ENCODE data around the gene GCN1.

- TF ChIP-seq POLR2A (IDR thresholded peaks at IDR 0.05), result no peak
- peak in 1 of 11 experiments; percentile 28 for TF ChIP-seq CTCF (IDR thresholded peaks at IDR 0.05 in 8 of 11, conservative IDR thresholded peaks at IDR 0.05 in 3 of 11)
Measured at GRCh38 chr12:120241561-120242274, 47.2 kb upstream of the GCN1 start.

Data from spleen (tissue), 7 donors.